Neural cell (in vitro differentiated cells): ENCODE data around the gene RTP1. TPM values are rescaled to one million over a fixed set of nuclear protein-coding genes. Genes with fewer than 3 reads are reported as not detected.

Experiments used
- H2AFZ ChIP-seq: fragments of 200-600, 300-800 bp; sonication (generic), shearing (Covaris generic); 2 replicates; pipeline ENCODE4 v1.6.0; 2014; ENCODE audit warnings: low read depth, mild to moderate bottlenecking, antibody characterized with exemption, low read length, moderate library complexity
- H3F3A ChIP-seq: fragments of 200-600 bp; shearing (Covaris generic); 2 replicates; pipeline ENCODE4 v1.6.1; 2016; ENCODE audit warnings: mild to moderate bottlenecking, moderate library complexity, mixed read lengths, antibody characterized with exemption, low read length; ENCODE audit not compliant: insufficient read depth, poor library complexity, severe bottlenecking
- H3K27ac ChIP-seq: fragments of 200-600, 300-800 bp; sonication (generic), shearing (Covaris generic); 2 replicates; pipeline ENCODE4 v1.5.1; 2014; ENCODE audit warnings: mild to moderate bottlenecking, low read length, moderate library complexity
- H3K27me3 ChIP-seq: fragments of 300-800, 200-600 bp; sonication (generic), shearing (Covaris generic); 2 replicates; pipeline ENCODE4 v1.6.0; 2014; ENCODE audit warnings: mild to moderate bottlenecking, low read depth, low read length, moderate library complexity; ENCODE audit not compliant: insufficient read depth
- H3K36me3 ChIP-seq: fragments of 300-800, 200-600 bp; sonication (generic), shearing (Covaris generic); 2 replicates; pipeline ENCODE4 v1.5.1; 2014; ENCODE audit warnings: mild to moderate bottlenecking, antibody characterized with exemption, low read length, moderate library complexity; ENCODE audit not compliant: insufficient read depth
- H3K4me2 ChIP-seq: fragments of 300-800, 200-600 bp; sonication (generic), shearing (Covaris generic); 2 replicates; pipeline ENCODE4 v1.6.0; 2014; ENCODE audit warnings: mild to moderate bottlenecking, low read length
- H3K4me3 ChIP-seq: fragments of 300-800, 200-600 bp; sonication (generic), shearing (Covaris generic); 2 replicates; pipeline ENCODE4 v1.5.1; 2014; ENCODE audit warnings: mild to moderate bottlenecking, low read length, moderate library complexity
- H3K79me2 ChIP-seq: fragments of 200-600 bp; shearing (Covaris generic); replicated peaks from 2 replicates; pipeline ENCODE4 v1.6.0; 2014; ENCODE audit warnings: mild to moderate bottlenecking, low read length, moderate library complexity; ENCODE audit not compliant: insufficient read depth
- H3K9ac ChIP-seq: fragments of 300-800, 200-600 bp; sonication (generic), shearing (Covaris generic); 2 replicates; pipeline ENCODE4 v1.6.1; 2016; ENCODE audit warnings: mild to moderate bottlenecking, low read length, mixed read lengths
- H3K9me2 ChIP-seq: fragments of 200-600 bp; shearing (Covaris generic); 2 replicates; pipeline ENCODE4 v1.6.1; 2016; ENCODE audit warnings: mild to moderate bottlenecking, low read length, mixed read lengths; ENCODE audit not compliant: insufficient read depth
- H3K9me3 ChIP-seq: fragments of 200-600, 300-800 bp; sonication (generic), shearing (Covaris generic); 2 replicates; pipeline ENCODE4 v1.6.1; 2016; ENCODE audit warnings: mild to moderate bottlenecking, mixed run types, low read length, moderate library complexity, mixed read lengths
- H4K20me1 ChIP-seq: fragments of 200-600 bp; shearing (Covaris generic); 2 replicates; pipeline ENCODE4 v1.6.1; 2016; ENCODE audit warnings: mild to moderate bottlenecking, mixed run types; ENCODE audit not compliant: insufficient read depth
- EP300 ChIP-seq: fragments of 450-650 bp; conservative IDR thresholded peaks from 2 replicates; pipeline ENCODE4 v1.6.1; 2014; ENCODE audit warnings: antibody characterized with exemption, mild to moderate bottlenecking, moderate library complexity; ENCODE audit not compliant: poor library complexity, severe bottlenecking
- EZH2 ChIP-seq: fragments of 200-600, 300-800 bp; shearing (Covaris generic), sonication (generic); IDR thresholded peaks from 2 replicates; pipeline ENCODE4 v1.6.1; 2014; ENCODE audit warnings: antibody characterized with exemption, low read length, borderline replicate concordance, mild to moderate bottlenecking; ENCODE audit not compliant: insufficient read depth, poor library complexity, severe bottlenecking
- MXI1 ChIP-seq: fragments of 450-650 bp; conservative IDR thresholded peaks from 2 replicates; pipeline ENCODE4 v1.6.1; 2014; ENCODE audit warnings: antibody characterized with exemption, mild to moderate bottlenecking; ENCODE audit not compliant: poor library complexity, severe bottlenecking
- POLR2AphosphoS5 ChIP-seq: IDR thresholded peaks from 2 replicates; pipeline ENCODE4 v1.6.1; 2012
- RAD21 ChIP-seq: fragments of 450-650 bp; conservative IDR thresholded peaks from 2 replicates; pipeline ENCODE4 v1.6.1; 2014; ENCODE audit warnings: antibody characterized with exemption, mild to moderate bottlenecking, moderate library complexity
- SMC3 ChIP-seq: fragments of 450-650 bp; conservative IDR thresholded peaks from 2 replicates; pipeline ENCODE4 v1.6.1; 2014; ENCODE audit warnings: antibody characterized with exemption, mild to moderate bottlenecking, moderate library complexity; ENCODE audit not compliant: poor library complexity
- TAF1 ChIP-seq: IDR thresholded peaks from 2 replicates; pipeline ENCODE4 v1.6.1; 2012; ENCODE audit warnings: low read depth
- polyA plus RNA-seq: library from polyadenylated mRNA; depleted of rRNA; stranded (reverse); fragments of >200 nt; gene quantifications from 2 replicates; pipeline ENCODE4 v1.2.3, GENCODE V29; 2014
- TF ChIP-seq, protein P1 (sequence below): fragments of 450-650 bp; IDR thresholded peaks from 2 replicates; pipeline ENCODE4 v1.5.1; 2014; ENCODE audit warnings: antibody characterized with exemption, mild to moderate bottlenecking, moderate library complexity; ENCODE audit not compliant: poor library complexity, severe bottlenecking
- TF ChIP-seq, protein P2 (sequence below): IDR thresholded peaks from 2 replicates; pipeline ENCODE4 v1.6.1; 2012; ENCODE audit warnings: borderline replicate concordance

RTP1 gene
- polyA plus RNA-seq, 1 donor from 2014 or later: 2.0 TPM

- H3K4me3 ChIP-seq: no peak overlapping the region
- no peaks in the 10 kb centered on the region for H3K27me3 ChIP-seq
- H3K9ac ChIP-seq: no peak overlapping the region
- no peak overlapping the region for H3K27ac ChIP-seq
- no peak overlapping the region for H3K4me2 ChIP-seq
- no peak overlapping the region for H2AFZ ChIP-seq
- no peaks in the 10 kb centered on the region for H3K36me3 ChIP-seq
- H3K79me2 ChIP-seq: no peaks in the 10 kb centered on the region
- no peaks in the 10 kb centered on the region for H3F3A ChIP-seq
- TF ChIP-seq MXI1: no peak
- no peak for TF ChIP-seq TAF1
- no peak for TF ChIP-seq EZH2
- TF ChIP-seq SMC3: no peak
- TF ChIP-seq, protein P1, sequence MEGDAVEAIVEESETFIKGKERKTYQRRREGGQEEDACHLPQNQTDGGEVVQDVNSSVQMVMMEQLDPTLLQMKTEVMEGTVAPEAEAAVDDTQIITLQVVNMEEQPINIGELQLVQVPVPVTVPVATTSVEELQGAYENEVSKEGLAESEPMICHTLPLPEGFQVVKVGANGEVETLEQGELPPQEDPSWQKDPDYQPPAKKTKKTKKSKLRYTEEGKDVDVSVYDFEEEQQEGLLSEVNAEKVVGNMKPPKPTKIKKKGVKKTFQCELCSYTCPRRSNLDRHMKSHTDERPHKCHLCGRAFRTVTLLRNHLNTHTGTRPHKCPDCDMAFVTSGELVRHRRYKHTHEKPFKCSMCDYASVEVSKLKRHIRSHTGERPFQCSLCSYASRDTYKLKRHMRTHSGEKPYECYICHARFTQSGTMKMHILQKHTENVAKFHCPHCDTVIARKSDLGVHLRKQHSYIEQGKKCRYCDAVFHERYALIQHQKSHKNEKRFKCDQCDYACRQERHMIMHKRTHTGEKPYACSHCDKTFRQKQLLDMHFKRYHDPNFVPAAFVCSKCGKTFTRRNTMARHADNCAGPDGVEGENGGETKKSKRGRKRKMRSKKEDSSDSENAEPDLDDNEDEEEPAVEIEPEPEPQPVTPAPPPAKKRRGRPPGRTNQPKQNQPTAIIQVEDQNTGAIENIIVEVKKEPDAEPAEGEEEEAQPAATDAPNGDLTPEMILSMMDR: no peak
- TF ChIP-seq POLR2AphosphoS5: no peak
- no peak for TF ChIP-seq EP300
- TF ChIP-seq, protein P2, sequence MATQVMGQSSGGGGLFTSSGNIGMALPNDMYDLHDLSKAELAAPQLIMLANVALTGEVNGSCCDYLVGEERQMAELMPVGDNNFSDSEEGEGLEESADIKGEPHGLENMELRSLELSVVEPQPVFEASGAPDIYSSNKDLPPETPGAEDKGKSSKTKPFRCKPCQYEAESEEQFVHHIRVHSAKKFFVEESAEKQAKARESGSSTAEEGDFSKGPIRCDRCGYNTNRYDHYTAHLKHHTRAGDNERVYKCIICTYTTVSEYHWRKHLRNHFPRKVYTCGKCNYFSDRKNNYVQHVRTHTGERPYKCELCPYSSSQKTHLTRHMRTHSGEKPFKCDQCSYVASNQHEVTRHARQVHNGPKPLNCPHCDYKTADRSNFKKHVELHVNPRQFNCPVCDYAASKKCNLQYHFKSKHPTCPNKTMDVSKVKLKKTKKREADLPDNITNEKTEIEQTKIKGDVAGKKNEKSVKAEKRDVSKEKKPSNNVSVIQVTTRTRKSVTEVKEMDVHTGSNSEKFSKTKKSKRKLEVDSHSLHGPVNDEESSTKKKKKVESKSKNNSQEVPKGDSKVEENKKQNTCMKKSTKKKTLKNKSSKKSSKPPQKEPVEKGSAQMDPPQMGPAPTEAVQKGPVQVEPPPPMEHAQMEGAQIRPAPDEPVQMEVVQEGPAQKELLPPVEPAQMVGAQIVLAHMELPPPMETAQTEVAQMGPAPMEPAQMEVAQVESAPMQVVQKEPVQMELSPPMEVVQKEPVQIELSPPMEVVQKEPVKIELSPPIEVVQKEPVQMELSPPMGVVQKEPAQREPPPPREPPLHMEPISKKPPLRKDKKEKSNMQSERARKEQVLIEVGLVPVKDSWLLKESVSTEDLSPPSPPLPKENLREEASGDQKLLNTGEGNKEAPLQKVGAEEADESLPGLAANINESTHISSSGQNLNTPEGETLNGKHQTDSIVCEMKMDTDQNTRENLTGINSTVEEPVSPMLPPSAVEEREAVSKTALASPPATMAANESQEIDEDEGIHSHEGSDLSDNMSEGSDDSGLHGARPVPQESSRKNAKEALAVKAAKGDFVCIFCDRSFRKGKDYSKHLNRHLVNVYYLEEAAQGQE: no peak
- no peak for TF ChIP-seq RAD21
- H3K9me2 ChIP-seq: no peaks in the 10 kb centered on the region
- no peaks in the 10 kb centered on the region for H4K20me1 ChIP-seq
- H3K9me3 ChIP-seq: no peaks in the 10 kb centered on the region
Observed at GRCh38 chr3:187186801-187187421, 10.4 kb upstream of the RTP1 start.

DNA sequence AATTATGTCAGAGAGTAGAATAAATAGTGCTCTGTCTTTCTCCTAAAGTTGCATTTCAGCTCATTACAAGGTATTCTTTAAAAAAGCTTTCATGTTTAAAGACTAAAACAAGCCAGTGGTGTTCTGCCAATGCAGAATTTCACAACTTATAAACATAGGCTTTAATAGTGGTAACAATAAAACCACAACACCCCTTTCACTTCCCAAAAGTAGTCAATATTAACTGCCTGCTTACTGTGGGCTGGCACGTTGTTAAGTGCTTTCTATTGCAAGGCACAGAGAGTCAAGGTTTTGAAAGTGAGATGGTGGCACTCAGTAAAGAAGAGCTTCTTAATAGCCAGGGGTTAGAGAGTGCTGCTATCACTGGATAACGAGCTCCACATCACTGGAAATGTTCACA lies 8.4 kb upstream of the RTP1 start:
- Histone ChIP-seq H3K9ac (no peak overlapping the region), H3K4me2 (no peak overlapping the region), H3K27me3 (no peaks in the 10 kb centered on the region), H3K9me3 (no peaks in the 10 kb centered on the region), H3K9me2 (no peaks in the 10 kb centered on the region), H3K79me2 (no peaks in the 10 kb centered on the region), H4K20me1 (no peaks in the 10 kb centered on the region), H3K4me3 (no peak overlapping the region), H2AFZ (no peak overlapping the region), H3F3A (no peaks in the 10 kb centered on the region), H3K27ac (no peak overlapping the region), H3K36me3 (no peaks in the 10 kb centered on the region)
- TF ChIP-seq, protein P1: no peak
- TF ChIP-seq MXI1 (no peak), SMC3 (no peak), RAD21 (no peak)
